Neural cell (in vitro differentiated cells): ENCODE measurements around the gene IL17D.

ENCODE experiments used
- EP300 ChIP-seq: fragments of 450-650 bp; conservative IDR thresholded peaks from 2 replicates; pipeline ENCODE4 v1.6.1; 2014; ENCODE audit warnings: antibody characterized with exemption, mild to moderate bottlenecking, moderate library complexity; ENCODE audit not compliant: poor library complexity, severe bottlenecking
- EZH2 ChIP-seq: fragments of 200-600, 300-800 bp; shearing (Covaris generic), sonication (generic); IDR thresholded peaks from 2 replicates; pipeline ENCODE4 v1.6.1; 2014; ENCODE audit warnings: antibody characterized with exemption, low read length, borderline replicate concordance, mild to moderate bottlenecking; ENCODE audit not compliant: insufficient read depth, poor library complexity, severe bottlenecking
- MXI1 ChIP-seq: fragments of 450-650 bp; conservative IDR thresholded peaks from 2 replicates; pipeline ENCODE4 v1.6.1; 2014; ENCODE audit warnings: antibody characterized with exemption, mild to moderate bottlenecking; ENCODE audit not compliant: poor library complexity, severe bottlenecking
- RAD21 ChIP-seq: fragments of 450-650 bp; conservative IDR thresholded peaks from 2 replicates; pipeline ENCODE4 v1.6.1; 2014; ENCODE audit warnings: antibody characterized with exemption, mild to moderate bottlenecking, moderate library complexity
- TF ChIP-seq, protein P1 (sequence below): fragments of 450-650 bp; IDR thresholded peaks from 2 replicates; pipeline ENCODE4 v1.5.1; 2014; ENCODE audit warnings: antibody characterized with exemption, mild to moderate bottlenecking, moderate library complexity; ENCODE audit not compliant: poor library complexity, severe bottlenecking
- TF ChIP-seq, protein P2 (sequence below): IDR thresholded peaks from 2 replicates; pipeline ENCODE4 v1.6.1; 2012; ENCODE audit warnings: borderline replicate concordance

DNA sequence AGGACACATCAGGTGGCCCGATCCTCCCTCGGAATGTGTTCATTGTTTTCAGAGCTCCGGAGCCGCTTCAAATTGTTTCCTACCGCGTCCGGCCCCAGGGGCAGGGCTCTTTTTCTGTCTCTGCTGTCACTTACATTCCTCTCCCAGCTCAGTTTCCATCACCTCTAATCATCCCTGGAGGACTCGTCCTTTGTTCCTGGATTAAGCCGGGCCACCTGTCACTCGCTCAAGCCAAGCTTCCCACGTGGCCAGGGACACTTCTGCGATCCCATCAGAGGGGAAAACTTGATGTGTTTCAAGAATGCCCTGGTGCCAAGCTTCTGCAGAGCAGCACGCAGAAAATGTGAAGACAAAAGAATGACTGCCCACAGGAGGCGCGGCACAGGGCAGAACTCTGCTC, 13.5 kb downstream of the IL17D start:
- TF ChIP-seq, protein P1, sequence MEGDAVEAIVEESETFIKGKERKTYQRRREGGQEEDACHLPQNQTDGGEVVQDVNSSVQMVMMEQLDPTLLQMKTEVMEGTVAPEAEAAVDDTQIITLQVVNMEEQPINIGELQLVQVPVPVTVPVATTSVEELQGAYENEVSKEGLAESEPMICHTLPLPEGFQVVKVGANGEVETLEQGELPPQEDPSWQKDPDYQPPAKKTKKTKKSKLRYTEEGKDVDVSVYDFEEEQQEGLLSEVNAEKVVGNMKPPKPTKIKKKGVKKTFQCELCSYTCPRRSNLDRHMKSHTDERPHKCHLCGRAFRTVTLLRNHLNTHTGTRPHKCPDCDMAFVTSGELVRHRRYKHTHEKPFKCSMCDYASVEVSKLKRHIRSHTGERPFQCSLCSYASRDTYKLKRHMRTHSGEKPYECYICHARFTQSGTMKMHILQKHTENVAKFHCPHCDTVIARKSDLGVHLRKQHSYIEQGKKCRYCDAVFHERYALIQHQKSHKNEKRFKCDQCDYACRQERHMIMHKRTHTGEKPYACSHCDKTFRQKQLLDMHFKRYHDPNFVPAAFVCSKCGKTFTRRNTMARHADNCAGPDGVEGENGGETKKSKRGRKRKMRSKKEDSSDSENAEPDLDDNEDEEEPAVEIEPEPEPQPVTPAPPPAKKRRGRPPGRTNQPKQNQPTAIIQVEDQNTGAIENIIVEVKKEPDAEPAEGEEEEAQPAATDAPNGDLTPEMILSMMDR = no peak
- TF ChIP-seq, protein P2, sequence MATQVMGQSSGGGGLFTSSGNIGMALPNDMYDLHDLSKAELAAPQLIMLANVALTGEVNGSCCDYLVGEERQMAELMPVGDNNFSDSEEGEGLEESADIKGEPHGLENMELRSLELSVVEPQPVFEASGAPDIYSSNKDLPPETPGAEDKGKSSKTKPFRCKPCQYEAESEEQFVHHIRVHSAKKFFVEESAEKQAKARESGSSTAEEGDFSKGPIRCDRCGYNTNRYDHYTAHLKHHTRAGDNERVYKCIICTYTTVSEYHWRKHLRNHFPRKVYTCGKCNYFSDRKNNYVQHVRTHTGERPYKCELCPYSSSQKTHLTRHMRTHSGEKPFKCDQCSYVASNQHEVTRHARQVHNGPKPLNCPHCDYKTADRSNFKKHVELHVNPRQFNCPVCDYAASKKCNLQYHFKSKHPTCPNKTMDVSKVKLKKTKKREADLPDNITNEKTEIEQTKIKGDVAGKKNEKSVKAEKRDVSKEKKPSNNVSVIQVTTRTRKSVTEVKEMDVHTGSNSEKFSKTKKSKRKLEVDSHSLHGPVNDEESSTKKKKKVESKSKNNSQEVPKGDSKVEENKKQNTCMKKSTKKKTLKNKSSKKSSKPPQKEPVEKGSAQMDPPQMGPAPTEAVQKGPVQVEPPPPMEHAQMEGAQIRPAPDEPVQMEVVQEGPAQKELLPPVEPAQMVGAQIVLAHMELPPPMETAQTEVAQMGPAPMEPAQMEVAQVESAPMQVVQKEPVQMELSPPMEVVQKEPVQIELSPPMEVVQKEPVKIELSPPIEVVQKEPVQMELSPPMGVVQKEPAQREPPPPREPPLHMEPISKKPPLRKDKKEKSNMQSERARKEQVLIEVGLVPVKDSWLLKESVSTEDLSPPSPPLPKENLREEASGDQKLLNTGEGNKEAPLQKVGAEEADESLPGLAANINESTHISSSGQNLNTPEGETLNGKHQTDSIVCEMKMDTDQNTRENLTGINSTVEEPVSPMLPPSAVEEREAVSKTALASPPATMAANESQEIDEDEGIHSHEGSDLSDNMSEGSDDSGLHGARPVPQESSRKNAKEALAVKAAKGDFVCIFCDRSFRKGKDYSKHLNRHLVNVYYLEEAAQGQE = no peak
- no peak for TF ChIP-seq MXI1
- TF ChIP-seq EZH2 = no peak
- no peak for TF ChIP-seq EP300
- TF ChIP-seq RAD21 = no peak
